Measurements from ENCODE around the gene ADGRB3.

Gene ADGRB3

DNA sequence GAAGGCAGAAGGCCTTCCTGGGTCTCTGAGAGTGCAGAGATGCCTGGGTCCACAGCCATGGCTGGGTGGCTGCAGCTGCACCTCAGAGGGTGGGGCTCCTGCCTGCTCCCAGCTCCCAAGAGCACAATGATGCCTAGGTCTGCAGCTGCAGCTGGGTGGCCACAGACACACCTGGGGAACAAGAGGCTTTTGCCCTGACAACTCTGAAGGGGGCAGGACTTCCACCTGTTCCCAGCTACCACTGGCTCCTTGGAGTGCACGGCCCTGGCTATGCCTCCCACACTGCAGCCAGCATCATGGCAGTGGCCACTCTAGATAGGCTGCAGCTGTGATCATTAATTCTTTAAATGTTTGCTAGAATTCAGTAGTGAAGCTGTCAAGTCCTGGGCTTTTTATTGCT, 511.3 kb downstream of the ADGRB3 start:
- DNase-seq: no peak

DNA sequence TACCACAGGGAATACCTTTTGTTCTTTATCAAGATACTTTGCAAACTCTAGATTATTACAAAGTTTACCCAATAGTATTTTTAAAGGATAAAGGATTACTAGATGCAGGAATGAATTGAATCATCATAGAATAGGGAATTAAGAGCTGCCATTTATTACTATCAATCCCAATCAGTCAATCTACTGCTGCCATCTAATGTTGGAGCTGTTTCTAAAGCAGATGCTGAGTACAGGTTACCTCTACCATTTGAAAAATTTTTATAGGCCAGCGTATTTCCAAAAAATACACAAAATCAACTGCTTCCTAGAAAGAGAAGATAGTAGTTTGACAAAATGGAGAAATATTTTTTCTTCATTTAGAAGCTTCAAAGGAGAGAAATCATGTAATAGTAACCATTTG, 520.4 kb downstream of the ADGRB3 start:
- no peak for DNase-seq

GRCh38 chr6:69162811-69163210, 527.7 kb downstream of the ADGRB3 start:
- no peak for DNase-seq

GRCh38 chr6:69164564-69165229, 529.6 kb downstream of the ADGRB3 start:
- no peak for DNase-seq

DNA sequence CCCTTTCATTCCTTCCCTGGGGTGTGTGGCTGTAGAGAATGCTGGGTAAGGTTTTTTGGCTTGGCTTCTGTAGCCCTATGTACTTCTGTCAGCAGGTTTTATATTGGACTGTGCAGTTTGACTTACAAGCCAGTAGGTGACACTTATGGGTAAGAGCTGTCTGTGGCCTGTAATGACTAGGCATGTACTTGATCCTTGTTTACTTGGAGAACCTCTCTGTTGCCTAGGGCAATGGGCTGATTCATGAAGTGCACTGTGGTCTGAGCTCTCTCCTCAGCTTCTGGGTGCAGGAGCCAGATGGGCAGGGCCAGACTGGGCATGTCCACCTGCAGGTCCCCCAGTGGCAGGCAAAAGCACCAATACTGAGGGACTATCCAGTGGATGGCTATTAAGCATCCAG, 544.6 kb downstream of the ADGRB3 start:
- DNase-seq: no peak

GRCh38 chr6:69180361-69181067, 545.4 kb downstream of the ADGRB3 start:
- DNase-seq: no peak

DNA sequence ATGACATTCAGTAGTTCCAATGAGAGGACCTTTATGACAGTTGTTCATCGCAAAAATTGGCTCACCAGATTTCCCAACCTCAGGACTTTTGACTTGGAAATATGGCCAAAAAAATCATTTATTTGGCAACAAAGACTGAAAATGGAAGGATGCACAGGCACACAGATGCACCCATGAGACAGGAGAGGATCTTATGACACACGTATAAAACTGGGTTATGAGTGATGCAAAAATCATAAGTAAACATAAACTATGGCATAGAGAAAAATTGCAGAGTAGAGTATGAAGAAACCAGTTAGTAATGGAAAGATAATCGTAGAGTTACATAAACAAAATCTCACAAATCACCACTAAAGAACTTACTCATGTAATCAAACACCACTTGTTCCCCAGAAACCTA, 546.9 kb downstream of the ADGRB3 start:
- DNase-seq: no peak

GRCh38 chr6:69185276-69185675, 550.2 kb downstream of the ADGRB3 start:
- DNase-seq: no peak

DNA sequence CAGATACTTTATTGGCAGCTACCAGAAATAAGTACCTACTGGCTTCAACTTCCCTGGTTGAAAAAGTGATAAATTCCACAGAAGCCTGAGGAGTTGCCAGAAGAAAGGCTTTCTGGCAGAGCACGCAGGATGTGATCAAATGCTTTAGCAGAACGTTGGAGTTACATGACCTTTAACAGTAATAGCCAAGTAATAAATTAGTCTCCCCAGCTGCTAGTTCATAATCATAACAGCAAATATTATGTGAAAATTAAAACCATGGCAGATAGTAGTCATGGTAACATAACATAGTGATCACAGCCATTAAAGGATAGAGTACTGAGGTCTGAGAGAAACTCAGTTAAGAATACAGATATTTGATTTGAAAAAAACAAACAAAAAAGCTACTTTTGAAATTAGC, 567.7 kb downstream of the ADGRB3 start:
- no peak for DNase-seq

- DNase-seq: no peak
These were observed 581.0 kb downstream of the ADGRB3 start for GRCh38 chr6:69216127-69216526.

GRCh38 chr6:69217343-69217742, 582.3 kb downstream of the ADGRB3 start:
- no peak for DNase-seq

DNA sequence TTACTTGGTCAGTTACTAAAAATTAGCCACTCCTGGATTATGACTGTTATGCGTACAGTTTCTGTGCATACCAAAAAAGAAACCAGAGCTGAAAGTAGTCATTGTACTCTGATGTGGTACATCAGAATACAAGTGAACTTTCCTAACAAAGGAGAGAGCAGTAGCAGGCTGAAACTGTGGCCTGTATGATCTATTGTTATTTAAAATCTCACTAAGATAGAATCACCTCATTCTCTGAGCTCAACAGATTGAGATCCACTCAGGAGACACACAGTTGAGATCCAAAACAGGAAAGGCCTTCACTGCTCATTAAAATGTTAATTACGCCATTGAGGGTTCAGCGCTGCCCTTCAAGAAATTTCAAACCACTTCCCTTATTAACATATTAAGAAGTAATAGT, 585.3 kb downstream of the ADGRB3 start:
- DNase-seq: no peak

GRCh38 chr6:69232008-69232407, 596.9 kb downstream of the ADGRB3 start:
- peak; percentile 14 for DNase-seq

DNA sequence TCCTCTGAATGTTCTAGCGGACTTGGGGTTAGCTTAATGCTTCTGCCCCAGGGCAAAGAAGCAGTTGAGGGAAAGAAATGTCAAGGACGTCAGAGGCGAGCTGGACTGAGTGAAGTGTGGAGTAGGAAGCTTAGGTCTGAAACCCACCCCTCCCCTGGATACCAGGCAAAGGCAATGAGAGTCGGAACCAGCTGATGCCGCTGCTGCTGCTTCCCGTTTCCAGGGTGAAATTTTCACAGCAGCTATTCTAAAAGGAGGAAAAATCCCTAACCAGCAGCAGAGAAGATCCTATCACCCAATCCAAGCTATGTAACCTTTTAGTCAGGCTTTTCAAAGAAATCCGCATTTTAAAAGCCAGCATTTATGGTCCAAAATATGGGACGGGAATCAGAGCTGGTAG, 597.4 kb downstream of the ADGRB3 start:
- peak; percentile 64 for DNase-seq

DNA sequence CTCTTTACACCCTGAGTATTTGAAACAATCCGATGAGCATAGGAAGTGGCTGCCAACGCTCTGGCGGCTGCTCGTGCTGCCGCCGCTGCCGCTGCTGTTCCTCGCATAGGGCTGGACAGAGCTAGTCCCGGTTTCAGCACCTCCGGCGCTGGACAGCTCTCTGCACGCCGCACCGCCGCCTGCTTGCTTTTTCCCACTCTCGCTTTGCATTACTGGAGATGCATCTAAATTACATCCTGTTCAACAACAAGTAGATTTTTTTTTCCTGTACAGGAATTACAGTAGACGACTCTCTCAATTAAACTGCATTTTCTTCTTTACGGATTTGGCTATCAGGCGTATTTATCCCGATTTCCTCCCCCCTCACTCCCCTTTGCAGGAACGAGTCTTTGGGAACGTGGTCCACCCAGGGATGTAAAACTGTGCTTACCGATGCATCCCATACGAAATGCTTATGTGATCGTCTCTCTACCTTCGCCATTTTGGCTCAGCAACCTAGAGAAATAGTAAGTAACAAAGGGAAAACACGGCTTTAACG, 597.9 kb downstream of the ADGRB3 start:
- DNase-seq: peak; percentile 64

DNA sequence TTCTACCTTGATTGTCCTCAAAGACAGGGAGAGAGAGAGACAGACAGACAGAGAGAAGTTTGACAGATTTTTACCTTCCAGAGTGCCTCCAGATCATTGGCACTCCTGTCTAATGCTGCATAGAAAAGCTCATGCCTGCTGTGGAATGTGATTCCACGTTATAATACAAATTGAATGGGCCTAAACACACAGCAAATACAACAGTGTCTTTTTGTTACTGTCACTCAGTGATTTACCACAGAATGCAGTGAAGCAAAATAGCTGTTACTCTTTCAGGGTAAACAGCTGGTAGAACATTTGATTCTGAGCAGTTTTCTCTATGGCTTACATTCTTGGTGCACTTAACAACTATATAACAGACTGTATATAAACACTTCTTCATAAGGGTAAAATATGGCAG, 603.0 kb downstream of the ADGRB3 start:
- DNase-seq: no peak

- DNase-seq: no peak
These were observed 611.9 kb downstream of the ADGRB3 start for GRCh38 chr6:69246983-69247382.

GRCh38 chr6:69261010-69261409, 625.9 kb downstream of the ADGRB3 start:
- DNase-seq: no peak

GRCh38 chr6:69263297-69263696, 628.2 kb downstream of the ADGRB3 start:
- no peak for DNase-seq

DNA sequence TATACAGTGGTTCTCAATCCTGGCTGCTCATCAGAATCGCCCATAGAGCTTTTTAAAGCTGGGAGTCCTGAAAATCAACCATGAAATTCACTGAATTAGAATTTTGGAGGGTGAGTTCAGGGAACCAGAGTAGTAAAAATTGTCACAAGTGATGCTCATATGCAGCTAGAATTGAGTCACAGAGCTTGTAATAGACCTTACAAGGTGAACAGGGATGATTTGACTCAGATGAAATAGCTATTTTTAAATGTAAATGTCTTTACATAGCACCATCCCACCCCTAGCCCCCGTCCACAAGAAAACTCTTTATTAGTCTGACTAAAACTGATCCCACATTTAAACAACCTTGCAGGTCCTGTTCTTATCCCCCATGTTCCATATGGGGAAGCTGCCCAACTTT, 630.0 kb downstream of the ADGRB3 start:
- DNase-seq: no peak

GRCh38 chr6:69265706-69266105, 630.6 kb downstream of the ADGRB3 start:
- DNase-seq: no peak

- no peak for DNase-seq
These were observed 641.1 kb downstream of the ADGRB3 start for GRCh38 chr6:69276204-69276603.

DNA sequence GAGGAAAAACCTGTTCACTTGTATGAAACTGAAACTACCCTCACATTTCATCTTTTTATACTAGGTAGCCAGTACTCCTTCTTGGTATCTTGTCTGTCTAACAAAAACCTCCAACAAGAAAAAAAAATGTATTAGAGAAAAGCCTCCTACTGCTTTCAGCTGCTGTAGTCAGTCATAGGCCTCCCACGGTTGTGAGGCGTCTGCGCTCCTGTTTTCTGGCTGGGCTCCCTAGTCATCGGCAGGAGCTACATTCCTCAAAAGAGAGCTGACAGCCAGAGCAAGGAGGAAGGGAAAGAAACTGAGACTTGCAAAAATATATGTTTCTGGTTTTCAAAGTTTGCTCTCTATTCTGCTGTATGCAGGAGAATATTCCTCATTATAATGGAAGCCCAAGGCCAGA, 644.7 kb downstream of the ADGRB3 start:
- no peak for DNase-seq

- no peak for DNase-seq
These were observed 645.8 kb downstream of the ADGRB3 start for GRCh38 chr6:69280858-69281257.
